HepG2 (cell line): Measurements from ENCODE around the gene CAMKV. TPM values are rescaled to one million over a fixed set of nuclear protein-coding genes. Genes with fewer than 3 reads are reported as not detected.
A peak's percentile ranks its signal among the peaks of the same experiment; 100 is the strongest.

ENCODE experiments used
- CBX5 ChIP-seq: sonication (generic); formaldehyde crosslinking; IDR thresholded peaks from 2 replicates; pipeline ENCODE4 v1.4.0; 2020; ENCODE audit warnings: missing genetic modification reagents, borderline replicate concordance
- DPF2 ChIP-seq: sonication (generic); formaldehyde crosslinking; IDR thresholded peaks from 2 replicates; pipeline ENCODE4 v1.4.0; 2020; ENCODE audit warnings: mild to moderate bottlenecking, low read depth, missing genetic modification reagents, borderline replicate concordance
- ELF3 ChIP-seq: IDR thresholded peaks from 2 replicates; pipeline ENCODE4 v1.6.1; 2016; ENCODE audit warnings: missing genetic modification reagents, missing compliant biosample characterization
- HNRNPUL1 ChIP-seq: fragments of 200-400 bp; formaldehyde crosslinking; IDR thresholded peaks from 2 replicates; pipeline ENCODE4 v1.6.1; 2017; ENCODE audit warnings: low read depth, mild to moderate bottlenecking, low read length, moderate library complexity
- HOXD1 ChIP-seq: sonication (generic); formaldehyde crosslinking; IDR thresholded peaks from 2 replicates; pipeline ENCODE4 v1.5.0; 2020; ENCODE audit warnings: missing genetic modification reagents
- MAFK ChIP-seq, 2 experiments: IDR thresholded peaks in 1 of 2; conservative IDR thresholded peaks in 1 of 2; 2 replicates each; pipeline ENCODE4 v1.6.1; 2011; ENCODE audit warnings: improper control_type of control experiment in 2 of 2, low read length in 2 of 2
- MTA3 ChIP-seq: sonication (generic); formaldehyde crosslinking; IDR thresholded peaks from 2 replicates; pipeline ENCODE4 v1.4.0; 2020; ENCODE audit warnings: missing genetic modification reagents
- NCOR1 ChIP-seq: fragments of 200-600 bp; sonication (generic); IDR thresholded peaks from 2 replicates; pipeline ENCODE4 v1.7.0; 2017; ENCODE audit warnings: antibody characterized with exemption, low read length, borderline replicate concordance
- NFATC3 ChIP-seq: sonication (generic); formaldehyde crosslinking; IDR thresholded peaks from 2 replicates; pipeline ENCODE4 v1.5.1; 2020; ENCODE audit warnings: mild to moderate bottlenecking, missing genetic modification reagents
- SMYD3 ChIP-seq: sonication (generic); formaldehyde crosslinking; IDR thresholded peaks from 2 replicates; pipeline ENCODE4 v1.8.1; 2023; ENCODE audit warnings: mild to moderate bottlenecking, missing genetic modification reagents
- SOX5 ChIP-seq: IDR thresholded peaks from 2 replicates; pipeline ENCODE4 v1.6.1; 2016; ENCODE audit warnings: borderline replicate concordance
- ZMYM4 ChIP-seq: sonication (generic); formaldehyde crosslinking; IDR thresholded peaks from 2 replicates; pipeline ENCODE4 v1.8.1; 2023; ENCODE audit warnings: mild to moderate bottlenecking, missing genetic modification reagents
- ZNF124 ChIP-seq: sonication (generic); formaldehyde crosslinking; IDR thresholded peaks from 2 replicates; pipeline ENCODE4 v1.4.0; 2020; ENCODE audit warnings: missing genetic modification reagents
- ZNF337 ChIP-seq: sonication (generic); formaldehyde crosslinking; IDR thresholded peaks from 2 replicates; pipeline ENCODE4 v1.5.1; 2020; ENCODE audit warnings: missing genetic modification reagents, low read depth, mild to moderate bottlenecking, borderline replicate concordance
- ZNF569 ChIP-seq: sonication (generic); formaldehyde crosslinking; IDR thresholded peaks from 2 replicates; pipeline ENCODE4 v1.5.0; 2020; ENCODE audit warnings: mild to moderate bottlenecking, missing genetic modification reagents, moderate library complexity, borderline replicate concordance
- ZNF644 ChIP-seq: IDR thresholded peaks from 2 replicates; pipeline ENCODE4 v1.6.1; 2016; ENCODE audit warnings: low read depth
- ZNF841 ChIP-seq: sonication (generic); formaldehyde crosslinking; IDR thresholded peaks from 2 replicates; pipeline ENCODE4 v1.8.1; 2023; ENCODE audit warnings: missing genetic modification reagents, borderline replicate concordance
- polyA plus RNA-seq, 8 experiments: library from polyadenylated mRNA; depleted of rRNA in 3 of 8; stranded (reverse) in 7 of 8; unstranded in 1 of 8; fragments of >200 nt; fragmentation: Illumina TruSeq in 4 of 8; extraction: Trizol in 4 of 8; gene quantifications; 2 replicates each; pipeline versions ENCODE4 v1.2.1 to v1.2.3, GENCODE V29; 2011 to 2016; ENCODE audit warnings: low read depth in 4 of 8, missing spikeins in 1 of 8, mixed read lengths in 1 of 8; ENCODE audit not compliant: insufficient read depth in 1 of 8
- total RNA-seq, 5 experiments: library from RNA; depleted of rRNA; stranded (reverse); fragments of >200 nt; fragmentation: Illumina TruSeq; extraction: Trizol; gene quantifications; 2 replicates each; pipeline ENCODE4 v1.2.3, GENCODE V29; 2016; ENCODE audit warnings: low read depth in 1 of 5
- TF ChIP-seq, protein P1 (sequence below): sonication (generic); formaldehyde crosslinking; IDR thresholded peaks from 2 replicates; pipeline ENCODE4 v1.4.0; 2020; ENCODE audit warnings: missing genetic modification reagents, borderline replicate concordance
- TF ChIP-seq, protein P2 (sequence below): IDR thresholded peaks from 2 replicates; pipeline ENCODE4 v1.6.1; 2016; ENCODE audit warnings: mild to moderate bottlenecking
- TF ChIP-seq, protein P3 (sequence below): sonication (generic); formaldehyde crosslinking; IDR thresholded peaks from 2 replicates; pipeline ENCODE4 v1.9.0; 2021; ENCODE audit warnings: missing genetic modification reagents, borderline replicate concordance
- TF ChIP-seq, protein P4 (sequence below): sonication (generic); formaldehyde crosslinking; IDR thresholded peaks from 2 replicates; pipeline ENCODE4 v1.5.0; 2020; ENCODE audit warnings: mild to moderate bottlenecking, missing genetic modification reagents

Gene CAMKV
- total and polyA plus RNA-seq, 2 of the 13 experiments (the other 11 are each of a cell fraction or from before 2014, with no cell fraction given) = 0.13 to 0.15 TPM

DNA sequence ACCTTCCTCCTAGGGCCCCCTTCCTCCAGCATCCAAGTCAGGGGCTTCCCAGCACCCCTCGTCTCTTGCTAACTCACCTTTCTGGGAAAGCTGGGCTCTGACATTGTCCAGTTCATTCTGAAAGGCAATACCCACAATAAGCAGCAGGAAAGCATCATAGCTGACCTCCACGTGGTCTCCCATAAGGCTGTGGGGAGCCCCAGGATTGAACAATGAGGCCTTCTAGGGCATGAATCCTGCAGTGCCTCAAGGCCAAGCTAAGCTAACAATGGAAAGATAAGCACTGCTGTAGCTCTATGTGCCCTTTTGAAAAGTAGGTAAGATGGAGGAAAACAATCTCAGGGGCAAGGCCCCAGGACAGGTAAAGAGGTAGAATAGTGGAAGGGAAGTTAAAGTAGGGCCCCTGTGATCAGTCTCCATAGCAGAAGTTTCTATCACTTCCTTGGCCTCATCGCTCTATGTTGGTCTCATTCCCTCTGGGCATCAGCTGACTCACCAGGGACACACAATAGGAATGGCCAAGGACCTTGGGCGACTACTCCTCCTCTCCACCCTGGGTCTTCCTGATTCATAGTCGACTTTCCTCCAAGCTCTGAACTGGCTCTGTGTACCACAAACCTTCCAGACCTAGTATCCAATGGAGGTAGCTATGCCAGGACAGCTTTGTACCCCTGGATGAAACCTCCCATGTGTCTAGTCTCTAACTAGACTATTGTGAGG is 25.1 kb downstream of the CAMKV start (continued):
- TF ChIP-seq DPF2 (CRISPR knock-in tag) (no peak), ZNF337 (CRISPR knock-in tag) (no peak), NCOR1 (no peak), HNRNPUL1 (no peak), SMYD3 (CRISPR knock-in tag) (no peak), ZNF841 (no peak), NFATC3 (no peak), ELF3 (peak; percentile 51; the same call in 1 of the 2 replicates), MTA3 (CRISPR knock-in tag) (no peak), HOXD1 (CRISPR knock-in tag) (peak; percentile 62; the same call in 1 of the 2 replicates), ZNF124 (CRISPR knock-in tag) (no peak), CBX5 (CRISPR knock-in tag) (peak; percentile 44; the same call in 1 of the 2 replicates), ZMYM4 (CRISPR knock-in tag) (peak; percentile 75), ZNF569 (CRISPR knock-in tag) (no peak), SOX5 (CRISPR knock-in tag) (peak; percentile 89), ZNF644 (CRISPR knock-in tag) (peak; percentile 83; the same call in 1 of the 2 replicates), MAFK (conservative IDR thresholded peaks at IDR 0.05 in 1 of 2, IDR thresholded peaks at IDR 0.05 in 1 of 2; ENCODE audit: low read length in 2 of 2) (no peak)
- TF ChIP-seq, protein P1, sequence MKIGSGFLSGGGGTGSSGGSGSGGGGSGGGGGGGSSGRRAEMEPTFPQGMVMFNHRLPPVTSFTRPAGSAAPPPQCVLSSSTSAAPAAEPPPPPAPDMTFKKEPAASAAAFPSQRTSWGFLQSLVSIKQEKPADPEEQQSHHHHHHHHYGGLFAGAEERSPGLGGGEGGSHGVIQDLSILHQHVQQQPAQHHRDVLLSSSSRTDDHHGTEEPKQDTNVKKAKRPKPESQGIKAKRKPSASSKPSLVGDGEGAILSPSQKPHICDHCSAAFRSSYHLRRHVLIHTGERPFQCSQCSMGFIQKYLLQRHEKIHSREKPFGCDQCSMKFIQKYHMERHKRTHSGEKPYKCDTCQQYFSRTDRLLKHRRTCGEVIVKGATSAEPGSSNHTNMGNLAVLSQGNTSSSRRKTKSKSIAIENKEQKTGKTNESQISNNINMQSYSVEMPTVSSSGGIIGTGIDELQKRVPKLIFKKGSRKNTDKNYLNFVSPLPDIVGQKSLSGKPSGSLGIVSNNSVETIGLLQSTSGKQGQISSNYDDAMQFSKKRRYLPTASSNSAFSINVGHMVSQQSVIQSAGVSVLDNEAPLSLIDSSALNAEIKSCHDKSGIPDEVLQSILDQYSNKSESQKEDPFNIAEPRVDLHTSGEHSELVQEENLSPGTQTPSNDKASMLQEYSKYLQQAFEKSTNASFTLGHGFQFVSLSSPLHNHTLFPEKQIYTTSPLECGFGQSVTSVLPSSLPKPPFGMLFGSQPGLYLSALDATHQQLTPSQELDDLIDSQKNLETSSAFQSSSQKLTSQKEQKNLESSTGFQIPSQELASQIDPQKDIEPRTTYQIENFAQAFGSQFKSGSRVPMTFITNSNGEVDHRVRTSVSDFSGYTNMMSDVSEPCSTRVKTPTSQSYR (CRISPR knock-in tag) = peak; percentile 31; the same call in 1 of the 2 replicates
- TF ChIP-seq, protein P2, sequence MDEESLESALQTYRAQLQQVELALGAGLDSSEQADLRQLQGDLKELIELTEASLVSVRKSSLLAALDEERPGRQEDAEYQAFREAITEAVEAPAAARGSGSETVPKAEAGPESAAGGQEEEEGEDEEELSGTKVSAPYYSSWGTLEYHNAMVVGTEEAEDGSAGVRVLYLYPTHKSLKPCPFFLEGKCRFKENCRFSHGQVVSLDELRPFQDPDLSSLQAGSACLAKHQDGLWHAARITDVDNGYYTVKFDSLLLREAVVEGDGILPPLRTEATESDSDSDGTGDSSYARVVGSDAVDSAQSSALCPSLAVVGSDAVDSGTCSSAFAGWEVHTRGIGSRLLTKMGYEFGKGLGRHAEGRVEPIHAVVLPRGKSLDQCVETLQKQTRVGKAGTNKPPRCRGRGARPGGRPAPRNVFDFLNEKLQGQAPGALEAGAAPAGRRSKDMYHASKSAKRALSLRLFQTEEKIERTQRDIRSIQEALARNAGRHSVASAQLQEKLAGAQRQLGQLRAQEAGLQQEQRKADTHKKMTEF = no peak; the same call in 1 of the 2 replicates
- TF ChIP-seq, protein P3, sequence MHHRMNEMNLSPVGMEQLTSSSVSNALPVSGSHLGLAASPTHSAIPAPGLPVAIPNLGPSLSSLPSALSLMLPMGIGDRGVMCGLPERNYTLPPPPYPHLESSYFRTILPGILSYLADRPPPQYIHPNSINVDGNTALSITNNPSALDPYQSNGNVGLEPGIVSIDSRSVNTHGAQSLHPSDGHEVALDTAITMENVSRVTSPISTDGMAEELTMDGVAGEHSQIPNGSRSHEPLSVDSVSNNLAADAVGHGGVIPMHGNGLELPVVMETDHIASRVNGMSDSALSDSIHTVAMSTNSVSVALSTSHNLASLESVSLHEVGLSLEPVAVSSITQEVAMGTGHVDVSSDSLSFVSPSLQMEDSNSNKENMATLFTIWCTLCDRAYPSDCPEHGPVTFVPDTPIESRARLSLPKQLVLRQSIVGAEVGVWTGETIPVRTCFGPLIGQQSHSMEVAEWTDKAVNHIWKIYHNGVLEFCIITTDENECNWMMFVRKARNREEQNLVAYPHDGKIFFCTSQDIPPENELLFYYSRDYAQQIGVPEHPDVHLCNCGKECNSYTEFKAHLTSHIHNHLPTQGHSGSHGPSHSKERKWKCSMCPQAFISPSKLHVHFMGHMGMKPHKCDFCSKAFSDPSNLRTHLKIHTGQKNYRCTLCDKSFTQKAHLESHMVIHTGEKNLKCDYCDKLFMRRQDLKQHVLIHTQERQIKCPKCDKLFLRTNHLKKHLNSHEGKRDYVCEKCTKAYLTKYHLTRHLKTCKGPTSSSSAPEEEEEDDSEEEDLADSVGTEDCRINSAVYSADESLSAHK (CRISPR knock-in tag) = no peak
- TF ChIP-seq, protein P4, sequence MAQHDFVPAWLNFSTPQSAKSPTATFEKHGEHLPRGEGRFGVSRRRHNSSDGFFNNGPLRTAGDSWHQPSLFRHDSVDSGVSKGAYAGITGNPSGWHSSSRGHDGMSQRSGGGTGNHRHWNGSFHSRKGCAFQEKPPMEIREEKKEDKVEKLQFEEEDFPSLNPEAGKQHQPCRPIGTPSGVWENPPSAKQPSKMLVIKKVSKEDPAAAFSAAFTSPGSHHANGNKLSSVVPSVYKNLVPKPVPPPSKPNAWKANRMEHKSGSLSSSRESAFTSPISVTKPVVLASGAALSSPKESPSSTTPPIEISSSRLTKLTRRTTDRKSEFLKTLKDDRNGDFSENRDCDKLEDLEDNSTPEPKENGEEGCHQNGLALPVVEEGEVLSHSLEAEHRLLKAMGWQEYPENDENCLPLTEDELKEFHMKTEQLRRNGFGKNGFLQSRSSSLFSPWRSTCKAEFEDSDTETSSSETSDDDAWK = no peak
